ENCODE results near the gene PTPRH. TPM values are rescaled to one million over a fixed set of nuclear protein-coding genes. Genes with fewer than 3 reads are reported as not detected.

The PTPRH gene
- total and polyA plus RNA-seq, 7 experiments from 2014 or later = 0.56 TPM; not detected in 6

DNA sequence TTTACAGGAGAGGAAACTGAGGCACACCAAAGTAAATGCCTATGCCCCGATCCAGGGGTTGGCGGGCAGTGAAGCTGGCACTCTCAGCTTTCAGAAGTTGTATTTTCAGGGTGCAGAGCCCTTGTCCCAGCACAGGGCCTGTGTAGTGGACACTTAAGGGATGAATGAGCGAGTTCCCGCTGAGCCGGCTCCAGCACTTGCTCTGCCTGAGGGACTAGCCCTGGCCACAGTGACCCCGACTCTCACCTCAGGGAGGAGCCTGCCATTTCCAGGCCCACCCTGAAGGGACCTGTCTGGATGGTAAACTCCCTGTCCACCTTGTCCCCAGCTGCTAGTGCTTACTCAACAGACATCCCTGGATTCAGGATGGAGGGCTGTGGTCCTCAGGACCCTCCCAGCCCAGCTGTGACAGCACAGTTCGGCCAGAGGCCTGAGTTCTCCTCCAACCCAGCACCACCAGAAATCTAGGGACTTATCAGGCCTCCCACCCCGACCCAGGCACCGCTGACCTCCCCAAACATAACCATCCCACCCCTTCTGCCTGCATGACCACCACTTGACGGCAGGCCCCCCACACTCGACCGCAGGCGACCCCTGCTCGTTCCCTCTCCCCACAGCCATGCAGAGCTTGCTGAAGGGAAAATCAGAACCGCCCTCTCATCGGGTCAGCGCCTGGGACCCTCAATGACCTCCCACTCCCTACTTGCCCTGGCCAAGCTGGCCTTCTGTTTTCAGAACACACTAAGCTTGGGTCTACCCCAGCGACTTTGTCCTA is 41.1 kb upstream of the PTPRH start:
- no peaks in the 10 kb centered on the region for H3K9me3 ChIP-seq (ENCODE audit: control insufficient read depth in 2 of 3, low read length in 3 of 3)
- POLR2A ChIA-PET = interaction anchor here (1.2 kb wide), 1 partner anchor 9 kb away, joined by 4 read pairs; the partner anchor contains the start of gene PPP6R1
- H3K36me3 ChIP-seq (ENCODE audit: control insufficient read depth in 2 of 3, insufficient read depth in 3 of 3, low read length in 3 of 3) = peaks cover 8 to 46% (median 10%) of the 10 kb centered on the region in 3 experiments
- H3K4me3 Mint-ChIP-seq = peak overlapping the region; percentile 75 to 99 (median 84)
- CTCF ChIA-PET = interaction anchor here (0.6 kb wide), 1 partner anchor 14 kb away, joined by 4 read pairs; no protein-coding TSS in a partner anchor
- H3K4me1 Mint-ChIP-seq = peaks cover 45 to 70% (median 56%) of the 10 kb centered on the region in 7 donors
- H3K27ac ChIP-seq (ENCODE audit: low read depth, low read length) = peak overlapping the region; percentile 66
- peaks cover 59 to 69% of the 10 kb centered on the region in 2 donors for H3K4me1 ChIP-seq (ENCODE audit: control insufficient read depth in 2 of 2, insufficient read depth in 2 of 2, low read length in 2 of 2)
- peaks cover 0 to 1% (median 0%) of the 10 kb centered on the region in 11 donors for H3K9me3 Mint-ChIP-seq
- H3K27me3 Mint-ChIP-seq = no peaks in the 10 kb centered on the region
- DNase-seq (no peak), ATAC-seq (no peak)
- intact Hi-C loops (cut with micrococcal nuclease) = loop anchor here in 1 of 2 donors (10.0 kb wide), 2 partner anchors 166 to 894 kb away; partner anchors contain the start of gene ZNF444
- H3K4me3 ChIP-seq (ENCODE audit: low read length) = no peak overlapping the region
- H3K36me3 Mint-ChIP-seq = peaks cover 0 to 25% (median 7%) of the 10 kb centered on the region in 5 donors
- H3K27ac Mint-ChIP-seq = peak overlapping the region; percentile 89 to 98 (median 97)
- no peaks in the 10 kb centered on the region for H3K27me3 ChIP-seq (ENCODE audit: control insufficient read depth in 2 of 2, insufficient read depth in 2 of 2, low read length in 2 of 2)

DNA sequence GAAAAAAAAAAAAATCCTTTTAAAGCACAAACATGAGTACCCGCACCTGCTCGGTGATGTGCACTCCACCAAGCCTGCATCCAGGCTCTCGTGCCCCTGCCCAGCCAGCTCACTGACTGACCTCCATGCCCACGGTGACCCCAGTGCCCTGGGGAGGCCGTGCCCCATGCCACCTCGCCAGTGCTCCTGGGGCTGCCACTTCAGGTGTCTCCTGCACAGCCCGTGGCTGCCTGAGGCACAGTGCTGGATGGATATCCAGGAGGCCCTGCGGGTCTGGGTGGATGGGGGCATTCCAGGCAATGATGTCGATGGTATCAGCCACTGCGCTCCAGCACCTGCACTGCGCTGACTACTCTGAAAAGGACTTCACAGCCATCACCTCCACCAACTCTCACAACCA is 40.5 kb upstream of the PTPRH start:
- intact Hi-C loops (cut with micrococcal nuclease) = loop anchor here in 1 of 2 donors (10.0 kb wide), 2 partner anchors 165 to 895 kb away; partner anchors contain the start of gene ZNF444
- POLR2A ChIA-PET = no interaction called here
- CTCF ChIA-PET = interaction anchor here (0.6 kb wide), 1 partner anchor 14 kb away, joined by 4 read pairs; no protein-coding TSS in a partner anchor
- Histone ChIP-seq H3K27me3 (ENCODE audit: control insufficient read depth in 2 of 2, insufficient read depth in 2 of 2, low read length in 2 of 2) (no peaks in the 10 kb centered on the region), H3K4me1 (ENCODE audit: control insufficient read depth in 2 of 2, insufficient read depth in 2 of 2, low read length in 2 of 2) (peaks cover 53 to 63% of the 10 kb centered on the region in 2 donors), H3K36me3 (ENCODE audit: control insufficient read depth in 2 of 3, insufficient read depth in 3 of 3, low read length in 3 of 3) (peaks cover 13 to 52% (median 13%) of the 10 kb centered on the region in 3 experiments), H3K9me3 (ENCODE audit: control insufficient read depth in 2 of 3, low read length in 3 of 3) (no peaks in the 10 kb centered on the region), H3K27ac (ENCODE audit: low read depth, low read length) (no peak overlapping the region), H3K4me3 (ENCODE audit: low read length) (no peak overlapping the region)
- peaks cover 0 to 19% (median 7%) of the 10 kb centered on the region in 5 donors for H3K36me3 Mint-ChIP-seq
- H3K27me3 Mint-ChIP-seq = no peaks in the 10 kb centered on the region
- H3K27ac Mint-ChIP-seq = peak overlapping the region in 1 of 9 donors; percentile 17
- H3K9me3 Mint-ChIP-seq = peaks cover 0 to 1% (median 0%) of the 10 kb centered on the region in 11 donors
- DNase-seq = no peak
- peak overlapping the region in 1 of 10 donors; percentile 98 for H3K4me3 Mint-ChIP-seq
- no peak for ATAC-seq
- H3K4me1 Mint-ChIP-seq = peaks cover 40 to 64% (median 51%) of the 10 kb centered on the region in 7 donors

DNA sequence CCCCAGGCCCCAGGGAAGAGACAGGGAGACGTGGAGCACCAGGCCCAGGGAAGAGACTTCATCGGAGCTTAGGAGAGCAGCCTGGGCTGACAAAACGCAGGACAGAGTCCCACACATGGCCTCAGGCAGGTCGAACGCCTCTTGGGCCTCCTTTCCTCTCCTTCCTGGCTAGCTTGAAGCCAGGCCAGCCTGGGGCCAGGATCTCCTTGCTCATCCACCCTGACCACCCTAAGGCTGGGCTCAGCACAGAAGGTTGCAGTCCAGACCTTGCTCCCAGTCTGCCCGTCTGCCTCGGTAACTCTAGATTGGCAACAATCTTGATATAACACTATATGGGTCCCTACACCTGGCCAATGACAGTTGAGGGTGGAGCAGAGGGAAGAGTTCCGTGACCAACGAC is 39.4 kb upstream of the PTPRH start:
- peaks cover 17 to 64% (median 22%) of the 10 kb centered on the region in 3 experiments for H3K36me3 ChIP-seq (ENCODE audit: control insufficient read depth in 2 of 3, insufficient read depth in 3 of 3, low read length in 3 of 3)
- H3K27me3 ChIP-seq (ENCODE audit: control insufficient read depth in 2 of 2, insufficient read depth in 2 of 2, low read length in 2 of 2) = no peaks in the 10 kb centered on the region
- no peak overlapping the region for H3K27ac ChIP-seq (ENCODE audit: low read depth, low read length)
- no peak for DNase-seq
- Mint-ChIP-seq H3K9me3 (peaks cover 0 to 1% (median 0%) of the 10 kb centered on the region in 11 donors), H3K4me1 (peaks cover 29 to 56% (median 43%) of the 10 kb centered on the region in 7 donors), H3K27me3 (no peaks in the 10 kb centered on the region), H3K36me3 (peaks cover 0 to 24% (median 7%) of the 10 kb centered on the region in 5 donors), H3K4me3 (peak overlapping the region in 6 of 10 donors; percentile 13 to 98 (median 47)), H3K27ac (peak overlapping the region in 6 of 9 donors; percentile 11 to 71 (median 54))
- H3K4me1 ChIP-seq (ENCODE audit: control insufficient read depth in 2 of 2, insufficient read depth in 2 of 2, low read length in 2 of 2) = peaks cover 48 to 60% of the 10 kb centered on the region in 2 donors
- no peak for ATAC-seq
- intact Hi-C loops (cut with micrococcal nuclease) = no loop called here
- CTCF ChIA-PET = no interaction called here
- POLR2A ChIA-PET = interaction anchor here (1.4 kb wide), 1 partner anchor 8 kb away, joined by 3 read pairs; no protein-coding TSS in a partner anchor
- H3K4me3 ChIP-seq (ENCODE audit: low read length) = no peak overlapping the region
- H3K9me3 ChIP-seq (ENCODE audit: control insufficient read depth in 2 of 3, low read length in 3 of 3) = no peaks in the 10 kb centered on the region

DNA sequence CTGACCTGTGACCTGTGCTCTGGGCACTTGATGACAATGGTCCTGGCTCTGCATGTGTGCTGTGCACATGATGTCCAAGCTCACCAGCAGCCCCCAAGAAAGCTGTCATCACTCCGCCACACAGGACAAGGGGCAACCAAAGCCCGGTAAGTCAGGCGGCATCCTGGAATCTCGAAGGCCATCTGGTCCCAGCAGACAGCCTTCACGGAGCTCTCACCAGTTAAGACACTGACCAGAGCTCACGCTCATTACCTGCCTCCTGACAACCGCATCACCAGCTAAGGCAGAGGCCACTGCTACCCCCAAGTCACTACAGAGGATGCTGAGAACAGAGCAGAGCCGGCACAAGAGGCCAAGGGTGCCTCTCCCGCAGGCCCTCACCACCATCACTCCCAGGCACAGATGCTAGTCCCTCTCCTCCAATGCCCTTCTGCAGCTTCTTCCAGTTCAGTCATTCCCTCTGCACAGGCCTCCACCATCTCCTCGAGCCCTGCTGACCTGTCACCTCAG is 38.9 kb upstream of the PTPRH start:
- Histone ChIP-seq H3K27me3 (ENCODE audit: control insufficient read depth in 2 of 2, insufficient read depth in 2 of 2, low read length in 2 of 2) (no peaks in the 10 kb centered on the region), H3K4me1 (ENCODE audit: control insufficient read depth in 2 of 2, insufficient read depth in 2 of 2, low read length in 2 of 2) (peaks cover 43 to 55% of the 10 kb centered on the region in 2 donors), H3K36me3 (ENCODE audit: control insufficient read depth in 2 of 3, insufficient read depth in 3 of 3, low read length in 3 of 3) (peaks cover 17 to 69% (median 24%) of the 10 kb centered on the region in 3 experiments), H3K27ac (ENCODE audit: low read depth, low read length) (no peak overlapping the region), H3K9me3 (ENCODE audit: control insufficient read depth in 2 of 3, low read length in 3 of 3) (no peaks in the 10 kb centered on the region), H3K4me3 (ENCODE audit: low read length) (no peak overlapping the region)
- H3K4me1 Mint-ChIP-seq = peaks cover 24 to 51% (median 38%) of the 10 kb centered on the region in 7 donors
- intact Hi-C loops (cut with micrococcal nuclease) = no loop called here
- H3K4me3 Mint-ChIP-seq = peak overlapping the region in 3 of 10 donors; percentile 33 to 98 (median 61)
- peaks cover 0 to 29% (median 7%) of the 10 kb centered on the region in 5 donors for H3K36me3 Mint-ChIP-seq
- H3K9me3 Mint-ChIP-seq = peaks cover 0 to 1% (median 0%) of the 10 kb centered on the region in 11 donors
- ChIA-PET POLR2A (interaction anchor here (1.4 kb wide), 1 partner anchor 9 kb away, joined by 3 read pairs; no protein-coding TSS in a partner anchor), CTCF (interaction anchor here (0.6 kb wide), 1 partner anchor 9 kb away, joined by 3 read pairs; no protein-coding TSS in a partner anchor)
- H3K27ac Mint-ChIP-seq = peak overlapping the region in 2 of 9 donors; percentile 11 to 57
- no peak for DNase-seq
- no peaks in the 10 kb centered on the region for H3K27me3 Mint-ChIP-seq
- no peak for ATAC-seq

DNA sequence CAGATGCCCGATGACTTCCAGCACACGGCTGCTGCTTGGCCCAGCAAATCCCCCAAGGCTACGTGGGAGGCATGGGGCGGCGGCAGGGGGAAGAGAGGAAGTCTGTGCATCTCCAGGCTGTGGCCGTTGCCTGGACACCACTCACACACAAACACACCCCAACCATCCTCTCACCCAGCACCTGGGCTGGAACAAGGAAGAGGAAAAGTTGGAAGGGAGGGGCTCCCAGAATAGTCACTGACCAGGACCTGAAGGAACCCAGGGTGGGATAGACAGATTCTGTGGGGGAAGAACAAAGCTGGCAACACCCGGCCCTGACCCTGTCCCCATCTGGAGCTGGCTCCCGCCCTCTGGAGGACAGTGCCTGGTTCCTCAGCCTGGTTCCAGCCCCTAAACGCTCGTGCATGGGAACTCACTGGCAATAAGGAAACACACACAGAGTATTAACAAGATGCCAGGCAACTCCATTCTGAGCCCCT is 38.4 kb upstream of the PTPRH start:
- Histone ChIP-seq H3K27ac (ENCODE audit: low read depth, low read length) (no peak overlapping the region), H3K9me3 (ENCODE audit: control insufficient read depth in 2 of 3, low read length in 3 of 3) (no peaks in the 10 kb centered on the region), H3K4me1 (ENCODE audit: control insufficient read depth in 2 of 2, insufficient read depth in 2 of 2, low read length in 2 of 2) (peaks cover 38 to 50% of the 10 kb centered on the region in 2 donors), H3K27me3 (ENCODE audit: control insufficient read depth in 2 of 2, insufficient read depth in 2 of 2, low read length in 2 of 2) (no peaks in the 10 kb centered on the region), H3K4me3 (ENCODE audit: low read length) (no peak overlapping the region), H3K36me3 (ENCODE audit: control insufficient read depth in 2 of 3, insufficient read depth in 3 of 3, low read length in 3 of 3) (peaks cover 17 to 74% (median 24%) of the 10 kb centered on the region in 3 experiments)
- H3K4me3 Mint-ChIP-seq = peak overlapping the region in 1 of 10 donors; percentile 31
- intact Hi-C loops (cut with micrococcal nuclease) = no loop called here
- no peaks in the 10 kb centered on the region for H3K27me3 Mint-ChIP-seq
- peaks cover 0 to 1% (median 0%) of the 10 kb centered on the region in 11 donors for H3K9me3 Mint-ChIP-seq
- no peak overlapping the region for H3K27ac Mint-ChIP-seq
- ATAC-seq (no peak), DNase-seq (no peak)
- ChIA-PET POLR2A (interaction anchor here (1.4 kb wide), 1 partner anchor 9 kb away, joined by 3 read pairs; no protein-coding TSS in a partner anchor), CTCF (interaction anchor here (0.6 kb wide), 1 partner anchor 9 kb away, joined by 3 read pairs; no protein-coding TSS in a partner anchor)
- H3K36me3 Mint-ChIP-seq = peaks cover 3 to 32% (median 10%) of the 10 kb centered on the region in 5 donors
- peaks cover 23 to 47% (median 35%) of the 10 kb centered on the region in 7 donors for H3K4me1 Mint-ChIP-seq

All from naive thymus-derived CD4-positive, alpha-beta T cell (primary cell).